Measurements from ENCODE around the gene NLRP7.
"Not testable (repeated sequence)": the region's sequence is repeated elsewhere in the genome, so short reads cannot be mapped to it uniquely, and the experiment has no call there.

GRCh38 chr19:54965055-54965454 is 17.7 kb upstream of the NLRP7 start:
- not testable (repeated sequence) for TF ChIP-seq CTCF (IDR thresholded peaks at IDR 0.05); ZFX (IDR thresholded peaks at IDR 0.05; ENCODE audit: borderline replicate concordance)

All from 22Rv1 (cell line).